ENCODE measurements around the gene TMEM170A.

- TF ChIP-seq CTCF (IDR thresholded peaks at IDR 0.05 in 2 of 3, conservative IDR thresholded peaks at IDR 0.05 in 1 of 3; ENCODE audit: borderline replicate concordance in 1 of 3, insufficient read depth in 1 of 3, low read depth in 2 of 3, low read length in 2 of 3) (no peak), POLR2AphosphoS5 (IDR thresholded peaks at IDR 0.05; ENCODE audit: low read depth, low read length) (no peak), POLR2A (IDR thresholded peaks at IDR 0.05; ENCODE audit: borderline replicate concordance, extremely low read depth, insufficient read depth, insufficient read length) (no peak), CEBPB (IDR thresholded peaks at IDR 0.05; ENCODE audit: low read depth) (no peak), EZH2 (IDR thresholded peaks at IDR 0.05) (no peak)
These were observed 18.1 kb upstream of the TMEM170A start for GRCh38 chr16:75482434-75483205.

Data from HCT116 (cell line).